IMR-90 (cell line): ENCODE measurements around the gene EGR2. TPM values are rescaled to one million over a fixed set of nuclear protein-coding genes. Genes with fewer than 3 reads are reported as not detected.

Experiments used
- ATAC-seq: fragments of 200-7000 bp; cut with Tn5 transposase; 2 replicates; pipeline ENCODE4 v1.9.1; 2020; ENCODE audit warnings: low read depth, mild to moderate bottlenecking, moderate library complexity
- BruUV-seq: library from RNA; stranded (reverse); fragments of 400-500 nt; replicated peaks from 2 replicates; lab custom pipeline; 2021; lab: Mats Ljungman, UMichigan
- CTCF ChIA-PET: fragments of 300-600 bp; formaldehyde crosslinking; extraction: SDS; loops from one replicate; lab custom pipeline; 2021; ENCODE audit warnings: antibody characterized with exemption; lab: Yijun Ruan, JAX
- POLR2A ChIA-PET: fragments of 300-600 bp; sonication (Branson Sonifier 250); formaldehyde crosslinking; loops from one replicate; lab custom pipeline; 2022; ENCODE audit warnings: antibody characterized with exemption; ENCODE audit not compliant: unreplicated experiment; lab: Charles Lee
- DNase-seq: peaks from one replicate; pipeline ENCODE4 v3.0.0; 2013
- H2AFZ ChIP-seq: replicated peaks from 2 replicates; pipeline ENCODE3; 2013; ENCODE audit warnings: low read length, mild to moderate bottlenecking; ENCODE audit not compliant: poor library complexity
- H2AK5ac ChIP-seq: 2 replicates; pipeline ENCODE4 v1.6.1; 2013; ENCODE audit warnings: low read depth, low read length, inconsistent platforms
- H2AK9ac ChIP-seq: replicated peaks from 2 replicates; pipeline ENCODE3; 2013; ENCODE audit warnings: mild to moderate bottlenecking, low read depth, low read length, moderate library complexity; ENCODE audit not compliant: poor library complexity
- H2BK120ac ChIP-seq: 2 replicates; pipeline ENCODE4 v1.6.1; 2013; ENCODE audit warnings: low read depth, low read length, inconsistent platforms
- H2BK15ac ChIP-seq: 3 replicates; pipeline ENCODE4 v1.6.1; 2013; ENCODE audit warnings: low read depth, low read length, inconsistent platforms
- H2BK20ac ChIP-seq: 2 replicates; pipeline ENCODE4 v1.6.1; 2013; ENCODE audit warnings: low read depth, mild to moderate bottlenecking, inconsistent platforms, low read length, moderate library complexity
- H2BK5ac ChIP-seq: 2 replicates; pipeline ENCODE4 v1.6.1; 2013; ENCODE audit warnings: mild to moderate bottlenecking, low read depth, low read length, inconsistent platforms; ENCODE audit not compliant: poor library complexity, severe bottlenecking
- H3K14ac ChIP-seq: replicated peaks from 2 replicates; pipeline ENCODE4 v1.6.1; 2013; ENCODE audit warnings: low read depth, low read length, inconsistent platforms
- H3K18ac ChIP-seq: 2 replicates; pipeline ENCODE4 v1.6.1; 2013; ENCODE audit warnings: low read depth, low read length, control low read depth
- H3K23ac ChIP-seq: 2 replicates; pipeline ENCODE4 v1.6.1; 2013; ENCODE audit warnings: low read depth, low read length, inconsistent platforms
- H3K27ac ChIP-seq: 2 replicates; pipeline ENCODE4 v1.5.1; 2013; ENCODE audit warnings: mild to moderate bottlenecking, control low read depth, low read length; ENCODE audit not compliant: insufficient read depth
- H3K27me3 ChIP-seq: 2 replicates; pipeline ENCODE4 v1.6.1; 2013; ENCODE audit warnings: low read length; ENCODE audit not compliant: control insufficient read depth, insufficient read depth
- H3K36me3 ChIP-seq: 2 replicates; pipeline ENCODE4 v1.6.1; 2013; ENCODE audit warnings: low read length, mixed read lengths; ENCODE audit not compliant: control insufficient read depth, insufficient read depth
- H3K4ac ChIP-seq: 2 replicates; pipeline ENCODE4 v1.6.1; 2013; ENCODE audit warnings: low read depth, low read length, inconsistent platforms
- H3K4me1 ChIP-seq: 2 replicates; pipeline ENCODE4 v1.6.1; 2013; ENCODE audit warnings: low read length, mixed read lengths; ENCODE audit not compliant: control insufficient read depth, insufficient read depth
- H3K4me2 ChIP-seq: 2 replicates; pipeline ENCODE4 v1.6.1; 2013; ENCODE audit warnings: low read depth, mild to moderate bottlenecking, control low read depth, low read length, moderate library complexity
- H3K4me3 ChIP-seq: 2 replicates; pipeline ENCODE4 v1.5.1; 2013; ENCODE audit warnings: low read depth, mild to moderate bottlenecking, control low read depth, low read length, moderate library complexity; ENCODE audit not compliant: insufficient read depth
- H3K56ac ChIP-seq: 2 replicates; pipeline ENCODE4 v1.6.1; 2013; ENCODE audit warnings: low read length, inconsistent platforms; ENCODE audit not compliant: insufficient read depth; ENCODE audit errors: extremely low read depth
- H3K79me1 ChIP-seq, 2 experiments: 2 replicates each; pipeline ENCODE4 v1.6.1; 2013; ENCODE audit warnings: low read length in 2 of 2, inconsistent platforms in 1 of 2, low read depth in 1 of 2
- H3K9ac ChIP-seq: 2 replicates; pipeline ENCODE4 v1.6.1; 2013; ENCODE audit warnings: low read depth, low read length, control low read depth
- H3K9me1 ChIP-seq: 2 replicates; pipeline ENCODE4 v1.6.1; 2013; ENCODE audit warnings: low read length, inconsistent platforms; ENCODE audit not compliant: insufficient read depth
- H3K9me3 ChIP-seq: 2 replicates; pipeline ENCODE4 v1.6.1; 2013; ENCODE audit warnings: low read length; ENCODE audit not compliant: control insufficient read depth, insufficient read depth
- H4K20me1 ChIP-seq: 2 replicates; pipeline ENCODE4 v1.6.1; 2013; ENCODE audit warnings: low read length, inconsistent platforms; ENCODE audit not compliant: insufficient read depth
- H4K5ac ChIP-seq: 2 replicates; pipeline ENCODE4 v1.6.1; 2013; ENCODE audit warnings: mild to moderate bottlenecking, low read depth, low read length, control low read depth
- H4K8ac ChIP-seq, 2 experiments: 2 replicates each; pipeline ENCODE4 v1.6.1; 2013; ENCODE audit warnings: low read depth in 2 of 2, low read length in 2 of 2, control low read depth in 1 of 2, inconsistent platforms in 1 of 2
- H4K91ac ChIP-seq: 2 replicates; pipeline ENCODE4 v1.6.1; 2013; ENCODE audit warnings: low read depth, low read length, inconsistent platforms; ENCODE audit not compliant: insufficient read depth
- BHLHE40 ChIP-seq: fragments of 150-350 bp; IDR thresholded peaks from 2 replicates; pipeline ENCODE4 v1.6.1; 2016; ENCODE audit warnings: mild to moderate bottlenecking, low read depth, low read length
- CEBPB ChIP-seq: IDR thresholded peaks from 2 replicates; pipeline ENCODE4 v1.6.1; 2012; ENCODE audit warnings: low read depth, low read length, improper control_type of control experiment
- CHD1 ChIP-seq: IDR thresholded peaks from 2 replicates; pipeline ENCODE4 v1.6.1; 2012; ENCODE audit warnings: low read depth, low read length, improper control_type of control experiment
- CTCF ChIP-seq: conservative IDR thresholded peaks from 2 replicates; pipeline ENCODE4 v1.5.1; 2012; ENCODE audit warnings: mild to moderate bottlenecking, low read depth, low read length, improper control_type of control experiment
- ELK1 ChIP-seq: fragments of 150-350 bp; IDR thresholded peaks from 2 replicates; pipeline ENCODE4 v1.6.1; 2016; ENCODE audit warnings: low read depth, mild to moderate bottlenecking, low read length, moderate library complexity, borderline replicate concordance
- FOS ChIP-seq: fragments of 150-350 bp; IDR thresholded peaks from 2 replicates; pipeline ENCODE4 v1.6.1; 2016; ENCODE audit warnings: low read depth, low read length
- MAFK ChIP-seq: IDR thresholded peaks from 2 replicates; pipeline ENCODE4 v1.6.1; 2012; ENCODE audit warnings: low read depth, low read length, improper control_type of control experiment
- MAZ ChIP-seq: IDR thresholded peaks from 2 replicates; pipeline ENCODE4 v1.6.1; 2012; ENCODE audit warnings: low read depth, mild to moderate bottlenecking, low read length, improper control_type of control experiment, moderate library complexity, borderline replicate concordance
- MXI1 ChIP-seq: IDR thresholded peaks from 2 replicates; pipeline ENCODE4 v1.6.1; 2012; ENCODE audit warnings: low read depth, mild to moderate bottlenecking, low read length, moderate library complexity, borderline replicate concordance
- NFE2L2 ChIP-seq: fragments of 150-350 bp; IDR thresholded peaks from 2 replicates; pipeline ENCODE4 v1.6.1; 2016; ENCODE audit warnings: low read depth, mild to moderate bottlenecking, low read length
- POLR2A ChIP-seq: IDR thresholded peaks from 2 replicates; pipeline ENCODE4 v1.6.1; 2012; ENCODE audit warnings: mild to moderate bottlenecking, low read depth, low read length
- RAD21 ChIP-seq: IDR thresholded peaks from 2 replicates; pipeline ENCODE4 v1.6.1; 2012; ENCODE audit warnings: low read length, improper control_type of control experiment
- RCOR1 ChIP-seq: IDR thresholded peaks from 2 replicates; pipeline ENCODE4 v1.6.1; 2012; ENCODE audit warnings: mild to moderate bottlenecking, low read length, improper control_type of control experiment; ENCODE audit not compliant: insufficient replicate concordance
- RFX5 ChIP-seq: IDR thresholded peaks from 2 replicates; pipeline ENCODE4 v1.8.0; 2012; ENCODE audit warnings: low read depth, mild to moderate bottlenecking, low read length, moderate library complexity
- SMC3 ChIP-seq: fragments of 150-350 bp; IDR thresholded peaks from 2 replicates; pipeline ENCODE4 v1.6.1; 2016; ENCODE audit warnings: low read depth, mild to moderate bottlenecking, antibody characterized with exemption, low read length, moderate library complexity
- USF2 ChIP-seq: fragments of 150-350 bp; IDR thresholded peaks from 2 replicates; pipeline ENCODE4 v1.6.1; 2017; ENCODE audit warnings: mild to moderate bottlenecking, antibody characterized with exemption, low read length, low read depth
- WGBS, 2 experiments: methylation state at CpG; one replicate each; pipeline versions ENCODE4 v1.1.5 to v1.1.7; 2013; ENCODE audit warnings: missing lambda C conversion rate in 2 of 2; ENCODE audit not compliant: insufficient read length in 1 of 2; ENCODE audit errors: extremely low coverage in 2 of 2; 5-methylcytosine and 5-hydroxymethylcytosine counted together
- dilution Hi-C: fragments of 300-500 bp; cut with HindIII; formaldehyde crosslinking; loops from one replicate; pipeline ENCODE4 v1.14.3; 2018; ENCODE audit warnings: low sequenced_read_pairs; ENCODE audit not compliant: unreplicated experiment
- in situ Hi-C: fragments of 300-500 bp; cut with MboI; formaldehyde crosslinking; loops from 3 replicates; pipeline ENCODE4 v1.14.3; 2019; ENCODE audit warnings: low sequenced_read_pairs, inconsistent platforms, mixed read lengths
- intact Hi-C: fragments of 100-400 bp; cut with micrococcal nuclease; formaldehyde crosslinking; loops from 2 replicates; pipeline ENCODE4 v1.10.0; 2022
- polyA plus RNA-seq, 3 experiments: library from polyadenylated mRNA; depleted of rRNA; stranded (reverse); fragments of >200 nt; gene quantifications; 2 replicates each; pipeline ENCODE4 v1.2.3, GENCODE V29; 2012; ENCODE audit warnings: low replicate concordance in 1 of 3
- total RNA-seq: library from RNA; depleted of rRNA; stranded (reverse); fragments of >200 nt; gene quantifications from 2 replicates; pipeline ENCODE4 v1.2.3, GENCODE V29; 2012

EGR2 gene
- total and polyA plus RNA-seq, 2 of the 4 experiments (the other 2 are of a cell fraction): 0.36 to 1.2 TPM

- DNase-seq (no peak), ATAC-seq (no peak)
- no peak overlapping the region for H2AFZ ChIP-seq
- no peak overlapping the region for H2AK5ac ChIP-seq
- no peak overlapping the region for H2BK5ac ChIP-seq
- no peak overlapping the region for H3K18ac ChIP-seq
- no peak overlapping the region for H3K4me2 ChIP-seq
- POLR2A ChIA-PET: no interaction called here
- H3K14ac ChIP-seq: no peak overlapping the region
- no peak overlapping the region for H2BK20ac ChIP-seq
- dilution Hi-C loops (no loop called here), intact Hi-C loops (no loop called here), in situ Hi-C loops (no loop called here)
- H2AK9ac ChIP-seq: no peak overlapping the region
- no peak overlapping the region for H3K23ac ChIP-seq
- CTCF ChIA-PET: no interaction called here
- no peak overlapping the region for H4K5ac ChIP-seq
- H3K4me1 ChIP-seq: no peaks in the 10 kb centered on the region
- BruUV-seq: no TSS peak
- no peaks in the 10 kb centered on the region for H3K9me1 ChIP-seq
- H3K56ac ChIP-seq: no peak overlapping the region
- H3K4me3 ChIP-seq: no peak overlapping the region
- no peak overlapping the region for H2BK120ac ChIP-seq
- no peak overlapping the region for H3K9ac ChIP-seq
- no peak overlapping the region for H3K27ac ChIP-seq
- TF ChIP-seq MXI1: no peak
- TF ChIP-seq BHLHE40: no peak
- no peak for TF ChIP-seq ELK1
- TF ChIP-seq MAZ: no peak
- no peak for TF ChIP-seq SMC3
- TF ChIP-seq CTCF: no peak
- no peak for TF ChIP-seq NFE2L2
- no peak for TF ChIP-seq POLR2A
- no peak for TF ChIP-seq RCOR1
- no peak for TF ChIP-seq MAFK
- TF ChIP-seq CEBPB: no peak
- TF ChIP-seq FOS: no peak
- no peak for TF ChIP-seq USF2
- TF ChIP-seq RFX5: no peak
- TF ChIP-seq CHD1: no peak
- no peak for TF ChIP-seq RAD21
- H3K36me3 ChIP-seq: no peaks in the 10 kb centered on the region
- H3K79me1 ChIP-seq: no peaks in the 10 kb centered on the region
- H2BK15ac ChIP-seq: no peak overlapping the region
- no peak overlapping the region for H3K4ac ChIP-seq
- no peak overlapping the region for H4K91ac ChIP-seq
- H4K20me1 ChIP-seq: no peaks in the 10 kb centered on the region
- no CpG with 5 or more reads among the region's 1 CpG for WGBS, 2 experiments
- H3K27me3 ChIP-seq: peaks cover 25% of the 10 kb centered on the region
- no peaks in the 10 kb centered on the region for H3K9me3 ChIP-seq
- no peak overlapping the region for H4K8ac ChIP-seq
These were observed 10.1 kb upstream of the EGR2 start for GRCh38 chr10:62826273-62826672.
